ENCODE results near the gene MAST3.

DNA sequence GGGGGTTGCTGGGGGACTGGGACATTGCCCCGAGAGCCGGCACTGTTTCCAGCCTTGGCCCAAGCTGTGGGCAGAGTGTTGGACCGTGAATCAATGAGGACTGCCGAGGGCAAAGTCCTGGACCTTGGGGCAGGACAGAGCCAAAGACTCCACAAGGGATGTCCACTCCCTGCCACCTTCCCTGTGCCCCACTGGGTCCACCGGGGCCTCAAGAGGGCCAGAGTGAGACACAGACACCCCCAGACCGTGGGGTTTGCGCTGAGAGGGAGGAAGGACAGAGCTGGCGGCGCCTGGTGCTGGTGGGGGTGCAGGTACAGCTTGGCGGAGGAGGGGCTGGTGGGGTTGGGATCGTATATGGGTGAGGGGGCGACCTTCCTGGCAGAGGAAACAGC, 11.8 kb downstream of the MAST3 start:
- no peak for TF ChIP-seq EZH2phosphoT487 (conservative IDR thresholded peaks at IDR 0.05; ENCODE audit: low read length)
- no peak for TF ChIP-seq CTCF (IDR thresholded peaks at IDR 0.05; ENCODE audit: insufficient read depth, low read length, poor library complexity, severe bottlenecking)

Data from SU-DHL-6 (cell line).